ENCODE measurements around the gene MEPE.

The MEPE gene, protein sequence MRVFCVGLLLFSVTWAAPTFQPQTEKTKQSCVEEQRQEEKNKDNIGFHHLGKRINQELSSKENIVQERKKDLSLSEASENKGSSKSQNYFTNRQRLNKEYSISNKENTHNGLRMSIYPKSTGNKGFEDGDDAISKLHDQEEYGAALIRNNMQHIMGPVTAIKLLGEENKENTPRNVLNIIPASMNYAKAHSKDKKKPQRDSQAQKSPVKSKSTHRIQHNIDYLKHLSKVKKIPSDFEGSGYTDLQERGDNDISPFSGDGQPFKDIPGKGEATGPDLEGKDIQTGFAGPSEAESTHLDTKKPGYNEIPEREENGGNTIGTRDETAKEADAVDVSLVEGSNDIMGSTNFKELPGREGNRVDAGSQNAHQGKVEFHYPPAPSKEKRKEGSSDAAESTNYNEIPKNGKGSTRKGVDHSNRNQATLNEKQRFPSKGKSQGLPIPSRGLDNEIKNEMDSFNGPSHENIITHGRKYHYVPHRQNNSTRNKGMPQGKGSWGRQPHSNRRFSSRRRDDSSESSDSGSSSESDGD

DNA sequence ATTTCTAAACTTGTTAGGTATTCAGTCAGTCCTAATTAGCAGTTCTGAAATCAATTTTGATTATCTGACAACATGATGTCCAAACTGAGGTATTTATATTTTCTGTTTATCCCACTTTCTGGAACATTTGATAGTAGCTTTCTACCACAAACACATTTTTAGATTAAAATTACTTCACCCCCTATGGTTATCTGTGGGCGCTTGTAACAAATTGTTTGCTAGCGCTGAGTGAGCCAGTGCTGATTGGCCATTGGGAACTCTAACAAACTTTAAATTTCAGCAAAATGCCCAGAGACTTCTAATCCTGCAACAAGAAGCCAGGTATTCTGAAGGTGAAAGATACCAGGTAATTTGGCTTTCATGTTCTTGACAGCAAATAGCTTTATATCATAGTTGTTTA is at the start of gene MEPE:
MEPE (plus strand) TSS at position 301 of the 400 bp plus-strand sequence. CDS start 1,746 bp downstream, outside the sequence.
- no peak for DNase-seq (ENCODE audit: low read depth)
- H3K4me3 ChIP-seq (ENCODE audit: low read length) = no peak within 1 kb of the TSS
- TF ChIP-seq, protein P1, sequence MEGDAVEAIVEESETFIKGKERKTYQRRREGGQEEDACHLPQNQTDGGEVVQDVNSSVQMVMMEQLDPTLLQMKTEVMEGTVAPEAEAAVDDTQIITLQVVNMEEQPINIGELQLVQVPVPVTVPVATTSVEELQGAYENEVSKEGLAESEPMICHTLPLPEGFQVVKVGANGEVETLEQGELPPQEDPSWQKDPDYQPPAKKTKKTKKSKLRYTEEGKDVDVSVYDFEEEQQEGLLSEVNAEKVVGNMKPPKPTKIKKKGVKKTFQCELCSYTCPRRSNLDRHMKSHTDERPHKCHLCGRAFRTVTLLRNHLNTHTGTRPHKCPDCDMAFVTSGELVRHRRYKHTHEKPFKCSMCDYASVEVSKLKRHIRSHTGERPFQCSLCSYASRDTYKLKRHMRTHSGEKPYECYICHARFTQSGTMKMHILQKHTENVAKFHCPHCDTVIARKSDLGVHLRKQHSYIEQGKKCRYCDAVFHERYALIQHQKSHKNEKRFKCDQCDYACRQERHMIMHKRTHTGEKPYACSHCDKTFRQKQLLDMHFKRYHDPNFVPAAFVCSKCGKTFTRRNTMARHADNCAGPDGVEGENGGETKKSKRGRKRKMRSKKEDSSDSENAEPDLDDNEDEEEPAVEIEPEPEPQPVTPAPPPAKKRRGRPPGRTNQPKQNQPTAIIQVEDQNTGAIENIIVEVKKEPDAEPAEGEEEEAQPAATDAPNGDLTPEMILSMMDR (conservative IDR thresholded peaks at IDR 0.05; ENCODE audit: low read length) = no peak

DNA sequence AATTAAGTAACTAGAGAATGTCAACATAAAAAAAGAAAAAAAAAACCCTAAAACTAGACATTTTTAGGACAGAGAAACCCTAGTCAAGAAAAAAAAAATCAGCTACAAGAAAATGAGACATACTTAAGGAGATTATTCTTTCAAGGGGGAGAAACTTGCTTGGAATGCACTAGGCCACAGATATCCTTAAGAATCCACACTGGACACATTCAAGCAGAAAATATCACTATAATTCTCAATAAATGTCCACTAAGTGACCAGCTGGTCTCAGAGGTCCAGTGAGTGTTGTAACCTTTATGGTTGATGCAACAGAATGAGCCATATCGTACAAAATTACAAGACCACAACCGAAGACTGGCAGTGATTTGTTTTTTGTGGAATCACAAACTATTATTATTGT is 49.0 kb upstream of the MEPE start:
- H3K4me3 ChIP-seq (ENCODE audit: low read length) = no peak overlapping the region
- DNase-seq (ENCODE audit: low read depth) = peak; percentile 69
- TF ChIP-seq, protein P1 (conservative IDR thresholded peaks at IDR 0.05; ENCODE audit: low read length) = no peak

DNA sequence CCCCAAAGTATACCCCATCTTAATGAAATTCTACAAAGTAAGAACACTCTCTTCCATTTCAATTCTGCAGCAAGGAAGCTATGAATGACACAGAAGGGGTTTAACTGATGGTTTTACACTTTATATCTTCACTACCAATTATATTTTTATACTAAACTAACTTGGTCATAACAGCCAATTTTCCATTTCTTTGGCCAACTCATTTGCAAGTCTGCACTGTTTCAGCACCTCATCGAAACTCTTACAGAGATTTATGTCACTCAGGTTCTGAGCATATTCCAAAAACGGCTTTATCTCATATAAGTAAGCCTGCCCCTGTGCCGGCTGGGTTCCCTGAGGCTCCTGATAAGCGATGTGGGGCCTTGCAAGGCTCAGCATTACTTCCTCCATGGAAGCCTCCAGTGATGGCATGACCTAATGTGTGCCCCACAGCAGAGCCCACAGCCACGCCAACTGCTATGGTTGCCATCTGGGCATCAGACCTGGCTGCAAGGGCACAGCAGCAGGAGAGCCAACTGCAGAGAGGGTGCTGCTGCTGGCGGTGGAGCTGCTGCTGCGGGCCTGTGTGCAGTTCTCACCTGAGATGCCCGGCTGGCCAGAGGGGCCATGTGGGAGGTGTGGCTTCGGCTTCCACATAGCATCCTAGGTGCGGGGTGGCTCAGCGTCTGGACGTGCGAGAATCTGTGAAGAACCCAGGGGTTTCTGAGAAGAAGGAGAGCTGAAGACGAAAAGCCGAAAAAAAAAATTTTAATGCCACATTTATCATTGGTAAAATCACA is 46.8 kb upstream of the MEPE start:
- DNase-seq (ENCODE audit: low read depth) = no peak
- no peak overlapping the region for H3K4me3 ChIP-seq (ENCODE audit: low read length)
- TF ChIP-seq, protein P1 (conservative IDR thresholded peaks at IDR 0.05; ENCODE audit: low read length) = no peak

DNA sequence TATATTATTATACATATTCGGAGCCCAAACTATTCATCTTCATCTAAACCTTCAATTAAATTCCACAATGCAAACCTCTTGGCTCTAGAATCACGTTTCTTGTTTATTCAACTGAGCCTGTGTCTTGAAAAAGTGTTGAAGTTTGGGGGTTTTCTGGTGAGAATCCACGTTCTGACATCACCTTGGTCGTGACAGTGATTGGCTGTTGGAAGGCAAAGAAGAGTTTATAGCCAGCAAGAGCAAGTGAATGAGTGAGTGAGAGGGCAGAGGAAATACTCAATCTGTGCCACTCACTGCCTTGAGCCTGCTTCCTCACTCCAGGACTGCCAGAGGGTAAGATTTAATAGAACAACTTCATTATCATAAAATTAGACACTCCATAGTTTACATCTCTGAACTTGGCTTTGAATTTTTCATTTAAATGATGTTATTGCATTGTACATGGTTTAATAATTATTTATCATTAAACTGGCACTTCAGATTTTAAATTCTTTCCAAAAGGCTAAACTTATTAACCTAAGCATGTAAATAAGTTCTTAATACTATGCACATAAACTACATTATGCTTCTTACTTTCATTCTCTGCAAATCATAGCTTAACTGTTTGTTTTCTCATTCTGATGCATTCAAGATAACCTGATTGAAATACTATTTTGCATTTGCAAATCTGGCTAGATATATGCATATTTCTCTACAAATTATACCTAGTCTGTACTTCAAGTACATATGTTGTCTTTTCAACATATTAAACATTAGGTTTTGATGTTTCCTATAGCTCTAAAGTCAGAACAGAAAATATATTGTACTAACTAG is 33.3 kb upstream of the MEPE start, which contains the start of gene IBSP:
IBSP (plus strand) TSS at position 254 of the 813 bp plus-strand sequence. CDS start 2,808 bp downstream, outside the sequence.
- TF ChIP-seq, protein P1 (conservative IDR thresholded peaks at IDR 0.05; ENCODE audit: low read length) = no peak
- no peak within 1 kb of the TSS for H3K4me3 ChIP-seq (ENCODE audit: low read length)
- no peak for DNase-seq (ENCODE audit: low read depth)

DNA sequence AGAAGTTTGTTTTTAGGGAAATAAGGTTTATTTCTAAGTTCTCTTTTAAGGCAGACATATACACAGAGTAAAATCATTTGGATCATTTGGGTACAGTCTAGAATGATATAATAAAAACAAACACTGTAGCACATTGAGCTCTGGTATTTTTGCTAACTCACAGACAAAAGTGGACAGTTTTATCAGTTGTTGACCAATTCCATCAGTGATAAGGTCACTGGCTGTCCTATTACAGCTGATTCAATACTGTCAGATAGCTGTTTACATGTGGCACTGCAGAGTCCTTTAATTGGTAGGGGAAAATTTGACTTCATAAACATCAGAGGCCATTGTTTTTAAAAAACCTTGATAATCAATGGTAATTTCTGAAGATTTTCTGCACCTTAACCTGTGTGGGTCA is 29.9 kb upstream of the MEPE start:
- no peak for DNase-seq (ENCODE audit: low read depth)
- H3K4me3 ChIP-seq (ENCODE audit: low read length) = no peak overlapping the region
- TF ChIP-seq, protein P1 (conservative IDR thresholded peaks at IDR 0.05; ENCODE audit: low read length) = no peak

DNA sequence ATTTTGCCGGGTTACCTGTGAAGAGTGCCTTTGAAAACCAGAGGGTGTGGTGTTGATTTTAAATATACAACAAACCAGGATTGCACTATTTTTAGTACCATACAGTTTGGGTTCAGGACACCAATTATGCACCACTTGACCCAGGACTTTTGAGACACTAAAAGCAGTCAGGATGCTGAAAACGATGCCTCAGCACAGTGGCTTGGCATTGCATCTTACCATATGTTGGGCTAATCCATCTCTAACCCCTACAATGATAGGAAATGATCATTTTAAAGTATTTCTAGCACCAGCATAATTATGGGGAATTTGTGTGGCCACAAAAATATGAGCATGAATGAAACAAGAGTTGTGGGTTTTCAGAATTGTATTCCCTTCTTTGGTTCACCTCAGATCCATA is 29.3 kb upstream of the MEPE start:
- TF ChIP-seq, protein P1 (conservative IDR thresholded peaks at IDR 0.05; ENCODE audit: low read length) = no peak
- DNase-seq (ENCODE audit: low read depth) = peak; percentile 24
- no peak overlapping the region for H3K4me3 ChIP-seq (ENCODE audit: low read length)
